HL-60 (cell line): ENCODE data around the gene HOXA2.

Experiments
- DNase-seq, 2 experiments: peaks; one replicate each; pipeline ENCODE4 v3.0.0-alpha.2; 2010 to 2020; ENCODE audit warnings: low read depth in 1 of 2, low spot score in 1 of 2
- H3K27ac ChIP-seq: fragments of 250-450 bp; sonication (Bioruptor Pico); replicated peaks from 2 replicates; pipeline ENCODE4 v1.5.1; 2020; ENCODE audit warnings: mild to moderate bottlenecking, moderate library complexity
- H3K27me3 ChIP-seq: fragments of 250-450 bp; sonication (Bioruptor Pico); 2 replicates; pipeline ENCODE4 v1.5.1; 2021; ENCODE audit warnings: mild to moderate bottlenecking, moderate library complexity; ENCODE audit not compliant: insufficient read depth, poor library complexity, severe bottlenecking
- H3K4me3 ChIP-seq: replicated peaks from 2 replicates; pipeline ENCODE4 v1.5.1; 2011; ENCODE audit warnings: mild to moderate bottlenecking, control low read depth, low read length; ENCODE audit not compliant: insufficient read depth
- CTCF ChIP-seq: IDR thresholded peaks from one replicate; pipeline ENCODE4 v1.5.1; 2011; ENCODE audit warnings: low read length, control low read depth, inconsistent platforms; ENCODE audit not compliant: insufficient read depth
- GABPA ChIP-seq: IDR thresholded peaks from 2 replicates; pipeline ENCODE4 v1.6.1; 2012; ENCODE audit warnings: low read depth
- POLR2AphosphoS5 ChIP-seq: IDR thresholded peaks from 2 replicates; pipeline ENCODE4 v1.6.1; 2012; ENCODE audit warnings: low read depth
- SPI1 ChIP-seq: IDR thresholded peaks from 2 replicates; pipeline ENCODE4 v1.6.1; 2012; ENCODE audit warnings: low read depth, mild to moderate bottlenecking, borderline replicate concordance
- TF ChIP-seq, protein P1 (sequence below): IDR thresholded peaks from 2 replicates; pipeline ENCODE4 v1.6.1; 2012; ENCODE audit warnings: low read depth; ENCODE audit not compliant: insufficient replicate concordance

The HOXA2 gene

DNA sequence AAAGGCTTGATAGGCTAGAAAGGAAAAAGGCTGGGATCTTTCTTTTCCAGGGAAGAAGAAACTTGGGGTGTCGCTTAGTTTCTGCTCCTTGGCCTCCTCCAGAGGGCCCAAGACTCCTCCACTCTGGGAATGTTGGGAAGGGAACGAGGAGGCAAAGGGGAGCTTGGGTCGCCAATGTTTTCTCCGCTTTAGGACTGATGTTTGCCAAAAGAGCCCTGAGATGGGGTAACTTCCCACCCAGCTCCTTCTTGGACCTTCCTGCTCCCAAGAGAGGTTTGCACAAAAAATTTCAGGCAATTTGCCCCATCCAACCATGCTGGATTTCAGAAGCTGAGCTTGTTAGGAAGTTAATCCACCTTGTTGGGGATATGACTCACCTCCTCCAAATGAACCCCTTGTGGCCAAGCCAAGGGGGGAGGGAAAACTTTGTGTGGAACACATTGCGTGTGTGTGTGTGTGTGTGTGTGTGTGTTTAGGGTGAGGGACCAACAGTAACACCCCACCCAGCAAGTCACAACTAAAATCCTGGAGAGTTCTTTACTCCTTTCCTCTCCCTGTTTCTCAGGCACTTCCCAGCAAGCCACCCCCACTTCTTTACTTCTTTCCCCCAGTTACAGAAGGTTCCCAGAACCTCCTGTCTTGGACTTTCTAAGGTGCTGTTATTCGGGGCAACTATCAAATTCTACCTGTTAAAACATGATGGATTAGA, 8.7 kb upstream of the HOXA2 start:
- no peak for DNase-seq
- H3K27ac ChIP-seq = no peak overlapping the region
- no peak for TF ChIP-seq GABPA
- no peak for TF ChIP-seq POLR2AphosphoS5
- TF ChIP-seq, protein P1, sequence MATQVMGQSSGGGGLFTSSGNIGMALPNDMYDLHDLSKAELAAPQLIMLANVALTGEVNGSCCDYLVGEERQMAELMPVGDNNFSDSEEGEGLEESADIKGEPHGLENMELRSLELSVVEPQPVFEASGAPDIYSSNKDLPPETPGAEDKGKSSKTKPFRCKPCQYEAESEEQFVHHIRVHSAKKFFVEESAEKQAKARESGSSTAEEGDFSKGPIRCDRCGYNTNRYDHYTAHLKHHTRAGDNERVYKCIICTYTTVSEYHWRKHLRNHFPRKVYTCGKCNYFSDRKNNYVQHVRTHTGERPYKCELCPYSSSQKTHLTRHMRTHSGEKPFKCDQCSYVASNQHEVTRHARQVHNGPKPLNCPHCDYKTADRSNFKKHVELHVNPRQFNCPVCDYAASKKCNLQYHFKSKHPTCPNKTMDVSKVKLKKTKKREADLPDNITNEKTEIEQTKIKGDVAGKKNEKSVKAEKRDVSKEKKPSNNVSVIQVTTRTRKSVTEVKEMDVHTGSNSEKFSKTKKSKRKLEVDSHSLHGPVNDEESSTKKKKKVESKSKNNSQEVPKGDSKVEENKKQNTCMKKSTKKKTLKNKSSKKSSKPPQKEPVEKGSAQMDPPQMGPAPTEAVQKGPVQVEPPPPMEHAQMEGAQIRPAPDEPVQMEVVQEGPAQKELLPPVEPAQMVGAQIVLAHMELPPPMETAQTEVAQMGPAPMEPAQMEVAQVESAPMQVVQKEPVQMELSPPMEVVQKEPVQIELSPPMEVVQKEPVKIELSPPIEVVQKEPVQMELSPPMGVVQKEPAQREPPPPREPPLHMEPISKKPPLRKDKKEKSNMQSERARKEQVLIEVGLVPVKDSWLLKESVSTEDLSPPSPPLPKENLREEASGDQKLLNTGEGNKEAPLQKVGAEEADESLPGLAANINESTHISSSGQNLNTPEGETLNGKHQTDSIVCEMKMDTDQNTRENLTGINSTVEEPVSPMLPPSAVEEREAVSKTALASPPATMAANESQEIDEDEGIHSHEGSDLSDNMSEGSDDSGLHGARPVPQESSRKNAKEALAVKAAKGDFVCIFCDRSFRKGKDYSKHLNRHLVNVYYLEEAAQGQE = no peak
- TF ChIP-seq SPI1 = no peak
- no peak for TF ChIP-seq CTCF
- no peak overlapping the region for H3K4me3 ChIP-seq
- no peaks in the 10 kb centered on the region for H3K27me3 ChIP-seq

- Histone ChIP-seq H3K27me3 (peaks cover 4% of the 10 kb centered on the region), H3K4me3 (no peak overlapping the region), H3K27ac (no peak overlapping the region)
- no peak for TF ChIP-seq SPI1
- no peak for TF ChIP-seq POLR2AphosphoS5
- no peak for TF ChIP-seq GABPA
- TF ChIP-seq, protein P1 = no peak
- no peak for TF ChIP-seq CTCF
- DNase-seq = no peak
Measured at GRCh38 chr7:27110186-27111031, 7.9 kb upstream of the HOXA2 start.

- H3K4me3 ChIP-seq = no peak overlapping the region
- TF ChIP-seq, protein P1 = no peak
- TF ChIP-seq CTCF = no peak
- TF ChIP-seq SPI1 = no peak
- TF ChIP-seq GABPA = no peak
- TF ChIP-seq POLR2AphosphoS5 = no peak
- H3K27ac ChIP-seq = no peak overlapping the region
- no peak for DNase-seq
- peaks cover 9% of the 10 kb centered on the region for H3K27me3 ChIP-seq
Measured at GRCh38 chr7:27109466-27110185, 7.1 kb upstream of the HOXA2 start.
